ENCODE measurements around the gene MON2. TPM values are rescaled to one million over a fixed set of nuclear protein-coding genes. Genes with fewer than 3 reads are reported as not detected.

The MON2 gene, protein sequence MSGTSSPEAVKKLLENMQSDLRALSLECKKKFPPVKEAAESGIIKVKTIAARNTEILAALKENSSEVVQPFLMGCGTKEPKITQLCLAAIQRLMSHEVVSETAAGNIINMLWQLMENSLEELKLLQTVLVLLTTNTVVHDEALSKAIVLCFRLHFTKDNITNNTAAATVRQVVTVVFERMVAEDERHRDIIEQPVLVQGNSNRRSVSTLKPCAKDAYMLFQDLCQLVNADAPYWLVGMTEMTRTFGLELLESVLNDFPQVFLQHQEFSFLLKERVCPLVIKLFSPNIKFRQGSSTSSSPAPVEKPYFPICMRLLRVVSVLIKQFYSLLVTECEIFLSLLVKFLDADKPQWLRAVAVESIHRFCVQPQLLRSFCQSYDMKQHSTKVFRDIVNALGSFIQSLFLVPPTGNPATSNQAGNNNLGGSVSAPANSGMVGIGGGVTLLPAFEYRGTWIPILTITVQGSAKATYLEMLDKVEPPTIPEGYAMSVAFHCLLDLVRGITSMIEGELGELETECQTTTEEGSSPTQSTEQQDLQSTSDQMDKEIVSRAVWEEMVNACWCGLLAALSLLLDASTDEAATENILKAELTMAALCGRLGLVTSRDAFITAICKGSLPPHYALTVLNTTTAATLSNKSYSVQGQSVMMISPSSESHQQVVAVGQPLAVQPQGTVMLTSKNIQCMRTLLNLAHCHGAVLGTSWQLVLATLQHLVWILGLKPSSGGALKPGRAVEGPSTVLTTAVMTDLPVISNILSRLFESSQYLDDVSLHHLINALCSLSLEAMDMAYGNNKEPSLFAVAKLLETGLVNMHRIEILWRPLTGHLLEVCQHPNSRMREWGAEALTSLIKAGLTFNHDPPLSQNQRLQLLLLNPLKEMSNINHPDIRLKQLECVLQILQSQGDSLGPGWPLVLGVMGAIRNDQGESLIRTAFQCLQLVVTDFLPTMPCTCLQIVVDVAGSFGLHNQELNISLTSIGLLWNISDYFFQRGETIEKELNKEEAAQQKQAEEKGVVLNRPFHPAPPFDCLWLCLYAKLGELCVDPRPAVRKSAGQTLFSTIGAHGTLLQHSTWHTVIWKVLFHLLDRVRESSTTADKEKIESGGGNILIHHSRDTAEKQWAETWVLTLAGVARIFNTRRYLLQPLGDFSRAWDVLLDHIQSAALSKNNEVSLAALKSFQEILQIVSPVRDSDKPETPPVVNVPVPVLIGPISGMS (N-terminal part only)
- total RNA-seq (2014; rRNA removed; shearing (Covaris generic)) = 16.1 and 18.1 TPM in 2 replicates

DNA sequence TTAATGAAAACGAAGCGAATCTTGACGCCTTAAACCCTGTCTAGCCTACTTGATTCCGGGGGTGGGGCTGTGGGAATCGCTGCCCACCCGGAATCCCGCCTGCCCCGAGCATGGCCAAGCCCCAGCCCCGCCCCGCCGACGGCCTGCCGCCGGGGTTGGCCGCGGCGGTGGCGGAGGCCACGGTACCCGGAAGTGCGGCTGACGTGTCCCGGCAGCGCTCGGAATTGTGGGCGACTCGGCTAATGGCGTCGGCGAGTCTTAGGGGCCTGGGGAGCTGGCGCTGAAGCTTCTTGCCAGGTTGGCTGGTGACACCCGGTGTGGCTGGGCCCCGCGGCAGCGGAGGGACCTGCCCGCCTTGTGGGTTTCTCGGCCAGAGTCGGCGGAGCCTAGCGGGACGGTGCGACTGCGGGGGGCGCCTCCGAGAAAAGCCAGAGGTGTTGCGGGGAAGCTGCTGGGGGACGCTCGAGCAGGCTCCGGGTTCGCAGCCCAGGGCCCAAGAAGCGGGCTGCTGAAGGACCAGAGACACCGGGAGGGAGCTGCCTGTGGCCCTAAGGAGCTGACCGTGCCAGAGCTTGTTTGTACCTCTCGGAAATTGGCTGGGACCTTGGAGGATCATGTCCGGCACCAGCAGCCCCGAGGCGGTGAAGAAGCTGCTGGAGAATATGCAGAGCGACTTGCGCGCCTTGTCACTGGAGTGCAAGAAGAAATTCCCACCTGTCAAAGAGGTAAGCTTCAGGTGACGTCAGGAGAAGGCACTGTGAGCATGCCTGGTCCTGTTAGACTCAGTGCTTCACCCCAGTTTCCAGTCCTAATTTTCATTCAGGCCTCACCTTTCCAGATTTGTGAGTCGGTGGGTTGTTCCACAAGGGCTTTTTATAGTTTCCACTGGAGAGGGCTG, at the start of gene MON2:
TSS of gene MON2 (plus strand) at position 233 of the 898 bp plus-strand sequence. CDS start at position 615, 382 bp downstream.

Small RNA genes lying within 50 kb of the gene (small RNA-seq; reads per million reads assigned to genes)
- 292 reads per million, percentile 97 among the genes with 10 or more reads in this experiment for gene MIRLET7I
- not detected for gene RNU6-399P

Other genes starting within 250 kb of the MON2 start
- gene USP15, start 206.4 kb upstream of the MON2 start, total RNA-seq (2014; rRNA removed; shearing (Covaris generic)) = 48.2 and 55.8 TPM in 2 replicates